ENCODE measurements around the gene TGFBR2.

Gene TGFBR2

DNA sequence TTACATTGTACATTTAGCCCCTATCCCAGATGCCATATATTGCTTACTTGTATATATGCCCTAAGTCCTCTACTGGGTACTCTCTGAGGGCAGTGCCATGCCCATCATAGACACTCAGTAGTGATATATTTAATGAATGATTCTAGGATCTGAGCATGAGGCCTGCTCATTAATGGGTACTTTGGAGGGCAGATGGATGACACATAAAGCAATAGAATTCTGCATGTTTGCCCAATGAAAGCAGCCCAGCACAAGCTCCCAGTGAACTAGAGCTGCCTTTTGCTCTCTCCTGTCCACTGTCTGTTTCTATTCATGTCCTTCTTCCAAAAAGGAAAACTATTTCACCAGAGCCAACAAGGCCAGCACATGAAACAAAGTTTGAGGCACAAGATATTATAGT, 63.9 kb downstream of the TGFBR2 start:
- no peak for TF ChIP-seq CTCF (IDR thresholded peaks at IDR 0.05; ENCODE audit: borderline replicate concordance, insufficient read depth, low read depth, low read length)
- H3K4me3 ChIP-seq (ENCODE audit: low read depth, low read length): no peak overlapping the region

DNA sequence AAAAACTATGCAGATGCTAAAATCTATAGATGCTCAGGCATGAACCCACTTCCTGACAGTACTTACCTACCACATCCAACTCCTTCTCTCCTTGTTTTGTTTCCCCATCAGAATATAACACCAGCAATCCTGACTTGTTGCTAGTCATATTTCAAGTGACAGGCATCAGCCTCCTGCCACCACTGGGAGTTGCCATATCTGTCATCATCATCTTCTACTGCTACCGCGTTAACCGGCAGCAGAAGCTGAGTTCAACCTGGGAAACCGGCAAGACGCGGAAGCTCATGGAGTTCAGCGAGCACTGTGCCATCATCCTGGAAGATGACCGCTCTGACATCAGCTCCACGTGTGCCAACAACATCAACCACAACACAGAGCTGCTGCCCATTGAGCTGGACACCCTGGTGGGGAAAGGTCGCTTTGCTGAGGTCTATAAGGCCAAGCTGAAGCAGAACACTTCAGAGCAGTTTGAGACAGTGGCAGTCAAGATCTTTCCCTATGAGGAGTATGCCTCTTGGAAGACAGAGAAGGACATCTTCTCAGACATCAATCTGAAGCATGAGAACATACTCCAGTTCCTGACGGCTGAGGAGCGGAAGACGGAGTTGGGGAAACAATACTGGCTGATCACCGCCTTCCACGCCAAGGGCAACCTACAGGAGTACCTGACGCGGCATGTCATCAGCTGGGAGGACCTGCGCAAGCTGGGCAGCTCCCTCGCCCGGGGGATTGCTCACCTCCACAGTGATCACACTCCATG, 65.3 kb downstream of the TGFBR2 start:
- no peak overlapping the region for H3K4me3 ChIP-seq (ENCODE audit: low read depth, low read length)
- TF ChIP-seq CTCF (IDR thresholded peaks at IDR 0.05; ENCODE audit: borderline replicate concordance, insufficient read depth, low read depth, low read length): no peak

GRCh38 chr3:30672287-30672735, 65.9 kb downstream of the TGFBR2 start:
- no peak for TF ChIP-seq CTCF (IDR thresholded peaks at IDR 0.05; ENCODE audit: borderline replicate concordance, insufficient read depth, low read depth, low read length)
- H3K4me3 ChIP-seq (ENCODE audit: low read depth, low read length): no peak overlapping the region

- no peak overlapping the region for H3K4me3 ChIP-seq (ENCODE audit: low read depth, low read length)
- TF ChIP-seq CTCF (IDR thresholded peaks at IDR 0.05; ENCODE audit: borderline replicate concordance, insufficient read depth, low read depth, low read length): no peak
Observed at GRCh38 chr3:30672959-30673358, 66.6 kb downstream of the TGFBR2 start.

- TF ChIP-seq CTCF (IDR thresholded peaks at IDR 0.05; ENCODE audit: borderline replicate concordance, insufficient read depth, low read depth, low read length): no peak
- H3K4me3 ChIP-seq (ENCODE audit: low read depth, low read length): no peak overlapping the region
Observed at GRCh38 chr3:30673425-30674341, 67.3 kb downstream of the TGFBR2 start.

DNA sequence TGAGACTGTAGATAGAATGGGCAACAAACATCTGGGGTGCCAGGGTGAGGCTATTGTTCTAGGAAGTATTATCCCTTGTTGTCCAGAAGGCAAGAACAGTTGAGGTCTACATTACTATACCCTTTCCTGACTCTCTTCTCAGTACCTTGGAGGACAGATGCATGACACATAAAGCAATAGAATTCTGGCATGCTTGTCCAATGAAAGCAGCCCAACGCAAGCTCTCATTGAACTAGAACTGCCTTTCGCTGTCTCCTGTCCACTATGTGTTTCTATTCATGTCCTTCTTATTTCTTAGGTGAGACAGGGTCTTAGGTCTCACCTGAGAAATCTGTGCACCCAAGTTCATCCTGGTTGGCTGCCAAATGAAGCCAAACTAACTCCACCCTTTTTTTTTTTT, 68.6 kb downstream of the TGFBR2 start:
- no peak for TF ChIP-seq CTCF (IDR thresholded peaks at IDR 0.05; ENCODE audit: borderline replicate concordance, insufficient read depth, low read depth, low read length)
- H3K4me3 ChIP-seq (ENCODE audit: low read depth, low read length): no peak overlapping the region
